Eye (tissue), 1 donor: ENCODE measurements around the gene DNM3.

Experiments used
- DNase-seq: peaks from one replicate; pipeline ENCODE4 v3.0.0-alpha.2; 2015

DNM3 gene

DNA sequence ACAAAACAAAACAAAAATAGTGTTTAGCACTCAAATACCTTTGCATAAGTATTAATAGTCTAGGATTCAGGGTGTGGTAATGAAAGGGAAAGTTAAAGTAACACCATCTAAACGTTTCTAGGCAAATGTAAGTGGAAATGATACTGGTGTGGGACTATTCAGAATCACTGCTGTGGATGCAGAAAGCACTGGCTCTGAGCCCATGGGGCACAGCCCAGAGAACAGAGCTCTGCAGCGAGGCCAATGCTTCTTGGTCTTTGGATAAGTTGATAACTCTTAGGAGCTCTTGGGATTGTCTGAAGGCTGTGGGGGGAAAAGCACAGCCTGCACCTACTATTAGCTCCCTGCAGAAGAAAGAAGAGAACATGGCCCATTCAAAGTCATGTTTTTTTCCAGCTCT, 21.4 kb upstream of the DNM3 start:
- DNase-seq, result no peak

DNA sequence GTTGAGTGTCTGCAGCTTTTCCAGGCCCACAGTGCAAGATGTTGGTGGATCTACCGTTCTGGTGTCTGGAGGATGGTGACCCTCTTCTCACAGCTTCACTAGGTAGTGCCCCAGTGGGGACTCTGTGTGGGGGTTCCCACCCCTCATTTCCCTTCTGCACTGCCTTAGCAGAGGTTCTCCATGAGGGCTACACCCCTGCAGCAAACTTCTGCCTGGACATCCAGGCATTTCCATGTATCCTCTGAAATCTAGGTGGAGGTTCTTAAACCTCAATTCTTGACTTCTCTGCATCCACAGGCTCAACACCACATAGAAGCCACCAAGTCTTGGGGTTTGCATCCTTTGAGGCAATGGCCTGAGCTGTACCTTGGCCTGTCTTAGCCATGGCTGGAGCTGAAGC, 14.3 kb upstream of the DNM3 start:
- DNase-seq, result no peak

GRCh38 chr1:171828794-171829193, 12.5 kb upstream of the DNM3 start:
- no peak for DNase-seq

- DNase-seq, result peak; percentile 60
Observed at GRCh38 chr1:171833091-171833825, 8.0 kb upstream of the DNM3 start.

DNA sequence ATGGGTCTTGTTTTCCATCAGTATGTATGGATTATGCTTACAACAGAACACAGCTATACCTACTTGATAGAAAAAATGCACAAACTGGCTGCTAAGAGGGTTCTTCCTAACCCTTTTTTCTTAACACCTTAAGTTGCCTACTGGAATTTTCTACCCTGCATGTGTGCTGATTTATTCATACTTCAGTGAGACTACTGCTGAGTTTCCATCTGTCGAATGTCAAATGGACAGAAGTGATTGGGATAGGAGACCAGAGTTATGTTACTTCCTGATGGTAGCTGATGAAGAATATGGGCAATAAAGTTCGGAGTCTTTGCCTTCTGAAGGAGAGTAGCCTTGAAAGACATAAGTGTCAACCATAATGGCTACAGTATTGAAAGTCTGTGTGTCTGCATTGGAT, 6.5 kb upstream of the DNM3 start:
- DNase-seq, result no peak

GRCh38 chr1:171835891-171836290, 5.4 kb upstream of the DNM3 start:
- no peak for DNase-seq

- peak; percentile 73 for DNase-seq
Observed at GRCh38 chr1:171841931-171842761, 848 bp downstream of the DNM3 start.

- no peak for DNase-seq
Observed at GRCh38 chr1:171844381-171844780, 3.1 kb downstream of the DNM3 start.

GRCh38 chr1:171845998-171846397, 4.7 kb downstream of the DNM3 start:
- DNase-seq, result no peak

DNA sequence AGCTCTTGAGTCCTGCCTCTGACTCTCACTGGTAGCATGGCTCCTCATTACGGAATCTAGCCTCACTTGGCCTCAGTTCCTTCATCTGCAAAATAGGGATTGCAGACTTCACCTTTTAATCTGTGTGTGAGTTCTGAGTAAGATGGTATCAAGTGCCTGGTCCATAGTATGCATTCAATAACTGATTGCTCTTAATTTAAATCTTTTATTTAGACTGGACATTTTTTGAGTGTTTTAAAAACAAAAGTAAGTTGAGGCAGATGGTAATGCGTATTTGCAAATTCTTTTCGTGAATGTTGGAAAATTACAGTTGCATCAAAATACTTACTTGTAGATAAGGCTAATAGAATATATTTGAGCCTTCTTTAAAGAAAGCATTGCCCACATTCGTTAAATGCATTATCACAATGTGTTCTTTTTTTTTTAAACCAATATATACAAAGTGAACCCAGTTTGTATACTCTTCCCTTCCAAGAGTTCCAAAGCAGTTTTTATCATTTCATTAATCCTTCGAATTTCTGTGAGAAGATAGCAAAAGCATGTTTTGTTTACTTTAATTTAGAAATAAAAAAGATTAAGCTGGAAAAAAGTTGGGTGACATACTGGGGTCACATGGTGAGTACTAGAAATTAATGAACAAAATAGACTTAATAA, 8.1 kb downstream of the DNM3 start:
- no peak for DNase-seq

DNA sequence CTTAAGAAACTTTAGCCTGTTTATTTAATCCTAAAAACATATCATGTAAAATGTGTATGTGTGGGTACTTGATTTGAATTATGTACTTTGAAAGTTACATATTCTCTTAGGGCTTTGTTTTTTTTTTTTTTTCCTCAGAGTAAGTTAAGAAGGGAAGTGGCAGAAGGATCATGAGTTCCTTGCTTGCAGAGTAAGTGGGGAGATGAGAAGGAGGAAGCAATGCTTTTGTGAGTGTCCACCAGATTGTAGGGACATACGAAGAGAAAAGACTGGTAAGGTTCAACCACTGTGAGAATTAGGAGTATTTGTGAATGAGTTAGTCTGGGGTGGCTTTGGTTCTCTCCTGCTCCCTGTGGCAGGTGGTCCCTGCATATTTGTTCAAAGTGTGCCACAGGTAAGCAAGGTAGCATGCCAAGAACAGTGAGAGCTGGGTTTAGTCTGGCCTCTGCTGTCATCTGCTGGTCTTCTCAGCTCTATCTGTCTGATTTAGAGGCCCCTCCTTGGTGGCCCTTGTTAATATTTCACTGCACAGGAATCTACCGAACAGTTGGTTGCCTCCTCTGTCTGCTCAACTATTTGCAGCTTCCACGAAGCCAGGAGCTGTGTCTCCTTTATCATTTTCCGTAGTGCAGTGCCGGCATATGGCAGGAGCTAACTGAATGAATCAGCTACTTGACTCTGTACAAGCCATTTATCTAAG, 9.5 kb downstream of the DNM3 start:
- DNase-seq, result no peak

DNA sequence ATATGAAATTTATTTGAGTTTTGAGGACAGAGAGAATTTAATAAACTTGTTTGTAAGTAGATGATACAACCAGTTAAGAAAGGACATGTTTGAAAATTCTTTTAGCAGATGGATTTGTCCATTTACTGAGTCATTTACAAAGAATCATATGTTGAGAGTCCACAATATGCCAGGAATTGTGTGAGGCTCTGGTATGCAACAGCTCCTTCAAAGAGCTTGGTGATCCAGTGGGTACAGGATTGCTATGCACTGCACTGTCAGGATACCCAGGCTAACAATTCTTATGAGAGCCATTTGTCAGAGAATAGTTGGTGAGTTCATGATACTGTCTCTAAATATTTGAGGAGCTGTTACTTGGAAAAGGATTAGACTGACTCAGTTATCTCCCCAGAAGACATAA, 11.0 kb downstream of the DNM3 start:
- no peak for DNase-seq

DNA sequence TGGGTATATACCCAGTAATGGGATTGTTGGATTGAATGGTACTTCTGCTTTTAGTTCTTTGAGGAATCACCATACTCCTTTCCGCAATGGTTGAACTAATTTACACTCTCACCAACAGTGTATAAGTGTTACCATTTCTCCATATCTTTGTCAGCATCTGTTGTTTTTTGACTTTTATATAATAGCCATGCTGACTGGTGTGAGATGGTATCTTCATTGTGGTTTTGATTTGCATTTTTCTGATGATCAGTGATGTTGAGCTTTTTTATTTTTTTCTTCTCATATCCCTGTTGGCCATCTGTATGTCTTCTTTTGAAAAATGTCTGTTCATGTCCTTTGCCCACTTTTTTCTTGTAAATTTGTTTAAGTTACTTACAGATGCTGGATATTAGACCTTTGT, 14.1 kb downstream of the DNM3 start:
- DNase-seq, result no peak

DNA sequence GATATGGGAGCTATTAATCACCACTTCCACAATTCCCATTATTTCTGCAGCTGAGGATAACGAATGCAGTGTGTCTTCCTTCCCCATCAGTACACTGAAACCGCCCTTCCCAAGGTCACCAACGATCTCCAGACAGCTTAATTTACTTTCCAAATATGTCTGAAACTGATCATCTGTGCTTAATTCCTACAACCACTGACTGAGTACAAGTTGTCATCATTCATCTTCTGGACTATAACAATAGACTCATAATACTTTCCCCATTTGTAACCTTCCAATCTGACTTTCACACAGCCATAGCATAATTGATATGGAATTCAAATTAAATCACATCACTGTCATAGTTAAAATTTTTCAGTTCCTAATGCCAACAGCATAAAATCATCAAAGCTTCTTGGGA, 17.4 kb downstream of the DNM3 start:
- no peak for DNase-seq

DNA sequence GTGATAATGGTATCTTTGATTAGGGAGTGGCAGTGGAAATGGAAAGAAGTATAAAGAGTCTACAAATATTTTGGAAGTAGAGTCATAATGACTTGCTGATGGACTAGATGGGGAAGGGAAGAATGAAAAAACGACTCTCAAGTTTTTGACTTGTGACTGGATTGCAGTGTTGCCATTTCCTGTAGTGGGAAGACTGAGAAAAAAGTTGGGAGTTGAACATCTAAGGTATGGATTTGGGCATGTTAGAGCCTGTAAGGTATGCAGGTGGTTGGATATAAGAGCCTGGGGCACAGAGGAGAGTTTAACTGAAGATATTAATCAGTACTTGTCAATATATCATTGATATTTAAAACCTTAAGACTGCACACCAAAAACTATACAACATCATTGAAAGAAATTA, 19.4 kb downstream of the DNM3 start:
- no peak for DNase-seq

- DNase-seq, result no peak
Observed at GRCh38 chr1:171863531-171863930, 22.2 kb downstream of the DNM3 start.

DNA sequence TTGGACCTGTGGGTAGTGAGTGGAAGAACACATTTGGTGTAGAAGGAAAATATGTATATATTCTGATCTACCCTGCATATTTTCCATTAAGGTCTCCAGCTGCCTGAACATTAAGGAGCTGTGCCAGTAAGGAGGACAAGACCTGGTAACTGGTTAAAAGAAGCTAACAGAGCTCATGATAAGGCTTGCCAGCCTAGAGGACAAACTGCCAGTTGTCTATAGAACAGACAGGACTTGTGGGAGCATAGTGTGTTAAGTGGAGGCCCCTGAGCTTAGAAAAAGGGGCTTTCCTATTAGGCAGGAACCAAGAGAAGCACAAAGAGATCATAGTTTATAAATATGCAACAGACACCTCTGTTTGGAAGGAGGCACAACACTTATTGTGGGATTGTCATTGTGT, 23.0 kb downstream of the DNM3 start:
- DNase-seq, result no peak

- no peak for DNase-seq
Observed at GRCh38 chr1:171865106-171865505, 23.8 kb downstream of the DNM3 start.

- DNase-seq, result no peak
Observed at GRCh38 chr1:171867236-171867635, 25.9 kb downstream of the DNM3 start.

GRCh38 chr1:171868217-171868803, 27.0 kb downstream of the DNM3 start:
- no peak for DNase-seq

GRCh38 chr1:171869097-171869496, 27.8 kb downstream of the DNM3 start:
- DNase-seq, result no peak

GRCh38 chr1:171871848-171872247, 30.6 kb downstream of the DNM3 start:
- DNase-seq, result no peak

DNA sequence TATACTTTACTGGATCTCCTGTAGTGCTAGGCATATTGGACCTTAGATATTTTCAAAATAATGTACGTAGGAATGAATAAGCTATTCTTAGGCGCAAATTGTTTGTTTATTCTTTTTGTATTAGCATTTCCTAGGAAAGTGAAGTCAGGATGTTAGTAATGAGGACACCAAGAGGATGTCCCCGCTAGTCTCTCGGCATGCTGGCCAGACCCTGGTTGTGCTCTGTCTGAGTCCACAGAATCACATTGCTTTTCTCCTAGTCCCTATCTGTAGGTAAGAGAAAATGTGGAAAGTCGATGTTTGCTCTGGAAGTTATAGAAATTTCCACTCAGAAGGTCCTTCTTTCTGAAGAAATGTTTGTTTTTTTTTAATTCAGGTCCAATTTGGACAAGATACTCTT, 31.1 kb downstream of the DNM3 start:
- no peak for DNase-seq
